Measurements from ENCODE around the gene CSNK2A1.
"Not testable (repeated sequence)": the region's sequence is repeated elsewhere in the genome, so short reads cannot be mapped to it uniquely, and the experiment has no call there.

CSNK2A1 gene

DNA sequence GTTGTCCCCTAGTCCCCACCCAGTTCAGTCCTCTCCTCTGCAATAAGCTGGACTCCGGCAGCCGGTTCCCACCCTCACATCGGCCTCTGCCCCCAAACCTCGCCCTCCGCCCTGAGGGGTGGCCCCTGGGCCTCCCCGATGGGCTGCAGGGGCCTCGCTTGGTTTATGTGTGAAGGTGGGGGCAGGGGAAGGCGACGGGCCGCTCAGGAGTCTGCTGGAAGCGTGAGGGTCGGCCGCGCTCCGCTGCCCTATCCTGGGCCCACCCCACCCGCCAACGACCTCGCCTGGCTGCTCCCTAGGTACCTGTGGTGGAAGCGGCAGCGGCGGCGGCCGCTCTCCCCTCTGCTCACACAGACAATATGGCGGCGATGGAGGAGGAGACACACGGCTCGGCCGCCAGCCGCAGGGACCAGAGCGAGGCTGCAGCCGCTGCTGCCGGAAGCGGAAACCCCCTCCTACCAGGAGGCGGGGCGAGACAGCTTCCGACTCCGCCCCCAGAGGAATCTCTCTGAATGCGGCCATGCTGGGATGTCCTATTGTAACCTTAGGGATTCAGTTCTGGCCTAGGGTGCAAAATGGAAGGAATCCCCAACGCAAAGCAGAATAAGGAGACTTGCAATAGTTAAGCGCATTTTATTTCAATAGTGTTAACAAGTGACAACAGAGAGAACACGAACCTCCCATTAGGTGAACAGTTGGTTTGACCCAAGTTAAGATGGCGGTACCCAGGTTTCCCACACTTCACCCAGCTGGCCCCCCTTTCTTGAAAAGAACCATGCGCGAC lies at the start of gene CSNK2A1:
Gene CSNK2A1, minus strand, starts transcription at position 422 of the 784 bp plus-strand sequence. CDS start 35,239 bp downstream, outside the sequence.
- DNase-seq: peak; percentile 55

DNA sequence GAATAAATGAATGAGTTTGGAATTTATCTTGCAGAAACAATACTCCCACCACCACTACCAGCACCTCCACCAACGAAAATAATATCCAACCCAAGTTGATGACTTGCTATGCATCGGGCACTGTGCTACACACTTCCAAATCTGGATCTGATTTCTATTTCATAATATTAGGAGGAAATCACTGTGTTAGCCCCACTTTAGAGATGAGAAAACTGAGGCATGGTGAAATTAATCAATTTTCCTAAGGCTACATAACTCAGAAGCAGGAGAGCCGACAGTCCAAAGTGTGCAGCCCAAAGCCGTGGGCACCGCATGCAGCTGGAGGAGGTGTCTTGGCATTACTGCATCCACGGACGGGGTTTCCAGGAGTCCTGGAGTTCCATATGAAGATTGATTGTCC lies 48.9 kb upstream of the CSNK2A1 start:
- no peak for DNase-seq

DNA sequence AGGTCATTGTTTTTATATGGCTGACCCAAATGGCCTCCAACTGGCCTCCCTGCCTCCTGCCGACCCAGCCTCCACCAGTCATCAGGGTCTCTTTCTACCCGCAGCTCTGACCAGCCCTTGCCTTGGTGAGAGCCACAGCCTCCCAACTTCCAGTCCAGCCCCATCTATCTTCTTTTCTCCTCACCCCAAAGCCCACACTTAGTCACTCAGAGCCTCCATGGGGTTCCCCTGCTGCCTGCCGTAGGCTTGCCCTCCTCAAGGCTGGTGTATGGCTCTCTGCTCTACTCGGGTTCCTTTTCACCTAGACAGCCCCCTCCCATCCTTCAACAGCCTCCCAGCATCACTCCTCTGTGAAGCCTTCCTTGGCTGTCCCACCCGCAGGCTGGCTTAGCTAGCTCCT lies 48.4 kb upstream of the CSNK2A1 start:
- no peak for DNase-seq

GRCh38 chr20:588932-589672 lies 45.5 kb upstream of the CSNK2A1 start:
- no peak for DNase-seq

- no peak for DNase-seq
Measured at GRCh38 chr20:588476-588875, 44.9 kb upstream of the CSNK2A1 start.

DNA sequence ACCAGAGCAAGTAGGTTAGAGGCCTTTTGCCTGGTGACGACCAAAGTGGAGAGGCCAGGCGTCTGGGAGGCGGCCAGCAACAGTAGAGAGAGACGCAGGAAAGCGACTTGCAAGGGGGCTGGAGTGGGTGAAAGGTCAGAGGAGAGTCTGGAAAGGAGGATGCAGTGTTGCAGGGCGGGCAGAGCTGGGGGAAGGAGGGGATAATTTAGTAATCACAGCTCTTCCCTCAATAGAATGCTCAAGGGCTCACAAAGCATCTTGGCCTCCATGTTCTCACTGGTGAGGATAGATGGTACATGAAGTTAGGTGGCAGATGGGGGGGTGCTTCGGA lies 41.3 kb upstream of the CSNK2A1 start:
- DNase-seq: no peak

DNA sequence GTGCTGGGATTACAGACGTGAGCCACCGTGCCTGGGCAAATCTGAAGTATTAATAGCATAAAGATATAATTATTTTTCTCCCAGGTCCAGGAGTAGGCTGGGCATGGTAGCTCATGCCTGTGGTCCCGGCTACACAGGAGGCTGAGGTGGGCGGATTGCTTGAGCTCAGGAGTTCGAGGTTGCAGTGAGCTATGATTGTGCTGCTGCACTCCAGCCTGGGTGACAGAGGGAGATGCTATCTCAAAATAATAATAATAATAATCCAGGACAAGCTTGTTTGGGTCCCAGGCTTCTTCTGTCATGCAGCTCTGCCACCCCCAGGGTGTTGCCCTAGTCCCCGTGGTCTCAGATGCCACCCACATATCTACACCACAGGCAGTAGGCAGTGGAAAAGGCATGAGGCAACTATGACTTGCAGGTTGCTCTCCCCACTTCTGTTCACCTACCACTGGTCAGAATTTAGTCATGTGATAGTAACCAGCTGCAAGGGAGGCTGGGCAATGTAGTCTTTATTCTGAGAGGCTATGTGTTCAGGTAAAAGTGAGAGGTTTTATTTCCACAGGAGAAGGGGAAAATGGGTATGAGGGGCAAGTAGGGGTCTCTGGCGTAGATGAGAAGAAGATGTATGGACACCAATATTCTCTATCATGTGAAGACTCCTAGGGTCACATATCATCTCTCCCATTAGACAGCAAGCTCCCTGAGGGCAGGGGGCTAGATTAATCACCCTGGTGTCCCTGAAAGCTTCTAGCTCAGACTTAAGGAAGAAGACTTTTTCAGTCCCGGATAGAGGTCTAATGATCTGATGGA lies 40.8 kb upstream of the CSNK2A1 start:
- DNase-seq: no peak

GRCh38 chr20:582204-582603 lies 38.6 kb upstream of the CSNK2A1 start:
- DNase-seq: no peak

DNA sequence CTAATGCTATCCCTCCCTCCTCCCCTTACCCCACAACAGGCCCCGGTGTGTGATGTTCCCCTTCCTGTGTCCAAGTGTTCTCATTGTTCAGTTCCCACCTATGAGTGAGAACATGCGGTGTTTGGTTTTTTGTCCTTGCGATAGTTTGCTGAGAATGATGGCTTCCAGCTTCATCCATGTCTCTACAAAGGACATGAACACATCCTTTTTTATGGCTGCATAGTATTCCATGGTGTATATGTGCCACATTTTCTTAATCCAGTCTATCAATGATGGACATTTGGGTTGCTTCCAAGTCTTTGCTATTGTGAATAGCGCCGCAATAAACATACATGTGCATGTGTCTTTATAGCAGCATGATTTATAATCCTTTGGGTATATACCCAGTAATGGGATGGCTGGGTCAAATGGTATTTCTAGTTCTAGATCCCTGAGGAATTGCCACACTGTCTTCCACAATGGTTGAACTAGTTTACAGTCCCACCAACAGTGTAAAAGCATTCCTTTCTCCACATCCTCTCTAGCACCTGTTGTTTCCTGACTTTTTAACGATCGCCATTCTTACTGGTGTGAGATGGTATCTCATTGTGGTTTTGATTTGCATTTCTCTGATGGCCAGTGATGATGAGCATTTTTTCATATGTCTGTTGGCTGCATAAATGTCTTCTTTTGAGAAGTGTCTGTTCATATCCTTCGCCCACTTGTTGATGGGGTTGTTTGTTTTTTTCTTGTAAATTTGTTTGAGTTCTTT lies 35.5 kb upstream of the CSNK2A1 start:
- not testable (repeated sequence) for DNase-seq

DNA sequence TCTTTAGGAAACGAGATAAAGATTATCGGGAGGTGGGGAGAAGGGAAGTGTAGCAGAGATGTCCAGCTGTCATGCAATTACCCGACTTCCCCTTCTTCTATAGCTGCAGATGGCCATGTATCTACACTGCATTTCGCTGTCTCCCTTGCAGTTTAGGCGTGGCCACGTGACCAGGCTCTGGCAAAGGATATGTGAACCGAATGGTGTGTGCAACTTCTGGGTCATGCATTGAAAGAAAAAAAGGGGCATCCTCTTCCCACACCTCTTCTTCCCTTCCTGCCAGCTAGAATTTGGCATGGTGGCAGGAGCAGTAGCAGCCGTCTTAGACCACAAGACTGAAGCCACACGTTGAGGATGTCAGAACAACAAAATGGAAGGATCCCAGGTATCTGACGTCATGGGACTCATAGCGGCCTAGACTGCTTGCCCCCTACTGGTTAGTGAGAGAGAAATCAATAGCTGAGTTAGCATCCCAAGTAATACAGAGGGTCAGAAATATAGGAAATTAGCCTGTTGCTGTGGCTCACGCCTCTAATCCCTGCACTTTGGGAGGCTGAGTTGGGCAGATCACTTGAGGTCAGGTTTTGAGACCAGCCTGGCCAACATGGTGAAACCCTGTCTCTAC lies 33.7 kb upstream of the CSNK2A1 start:
- DNase-seq: no peak

DNA sequence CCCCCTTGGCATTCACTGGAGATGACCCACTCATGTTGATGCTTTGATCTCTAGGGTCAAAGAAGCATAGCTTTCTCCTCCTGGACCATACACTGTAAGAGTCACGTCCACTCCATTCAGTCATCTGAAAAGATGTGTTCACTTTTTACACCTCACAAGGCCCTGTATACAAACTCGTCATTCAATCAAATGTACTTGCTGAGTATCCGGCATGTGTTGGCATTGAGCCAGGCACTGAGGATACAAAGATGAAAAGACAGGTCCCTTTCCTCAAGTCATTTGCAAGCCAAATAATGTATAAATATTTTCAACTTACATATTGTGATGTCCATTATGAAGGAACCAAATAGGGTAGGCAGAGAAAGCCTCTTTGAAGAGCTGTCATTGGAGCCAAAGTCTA lies 32.6 kb upstream of the CSNK2A1 start:
- no peak for DNase-seq

DNA sequence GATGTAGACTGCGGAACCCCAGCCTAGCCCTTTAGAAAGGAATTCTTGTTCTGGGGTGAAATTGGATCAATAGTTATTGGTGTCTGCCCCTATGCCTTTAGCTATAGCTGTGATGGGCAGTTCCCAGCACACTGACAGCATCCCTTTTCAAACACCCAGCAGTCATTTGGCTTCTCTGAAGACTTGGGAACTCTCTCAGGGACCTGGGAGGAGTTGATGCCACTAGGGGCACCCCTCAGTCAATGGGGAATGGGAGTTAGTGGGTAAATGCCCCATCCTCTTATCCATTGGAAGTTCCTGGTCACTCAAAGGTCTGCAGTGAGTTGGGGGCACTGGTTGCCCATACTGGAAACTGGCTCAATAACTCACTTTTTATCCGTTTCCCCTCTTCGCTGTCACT lies 31.6 kb upstream of the CSNK2A1 start:
- no peak for DNase-seq

DNA sequence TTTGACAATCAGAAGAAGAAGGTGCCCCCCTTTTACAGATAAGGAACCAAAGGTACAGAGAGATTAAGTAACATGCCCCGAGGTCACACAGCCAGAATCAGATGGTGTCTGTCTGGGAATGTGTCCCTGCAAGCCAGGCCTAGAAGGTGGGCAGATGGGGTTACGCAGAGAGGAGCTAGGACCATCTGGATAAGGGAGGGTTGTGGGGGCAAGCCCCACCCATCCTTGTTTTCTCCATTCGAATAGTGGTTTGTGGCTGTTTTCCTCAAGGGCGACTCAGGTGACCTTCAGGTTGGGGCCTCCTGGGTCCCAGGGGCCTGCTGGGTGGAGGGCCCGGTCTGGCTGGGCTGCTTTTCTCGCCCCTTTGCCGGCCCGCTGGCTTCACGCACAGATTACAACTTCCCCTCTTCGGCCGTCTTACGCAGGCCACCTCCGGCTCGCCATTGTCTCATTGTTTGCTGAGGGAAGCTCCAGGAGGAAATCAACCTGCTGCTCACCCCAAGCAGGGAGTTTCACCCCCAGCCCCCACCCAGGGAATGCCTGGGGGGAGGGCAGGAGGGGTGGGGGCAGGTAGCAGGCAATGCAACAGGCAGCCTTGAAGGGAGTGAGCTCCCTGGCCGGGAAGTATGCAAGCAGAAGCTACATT lies 30.8 kb upstream of the CSNK2A1 start:
- no peak for DNase-seq

- no peak for DNase-seq
Measured at GRCh38 chr20:573414-574296, 30.1 kb upstream of the CSNK2A1 start.

DNA sequence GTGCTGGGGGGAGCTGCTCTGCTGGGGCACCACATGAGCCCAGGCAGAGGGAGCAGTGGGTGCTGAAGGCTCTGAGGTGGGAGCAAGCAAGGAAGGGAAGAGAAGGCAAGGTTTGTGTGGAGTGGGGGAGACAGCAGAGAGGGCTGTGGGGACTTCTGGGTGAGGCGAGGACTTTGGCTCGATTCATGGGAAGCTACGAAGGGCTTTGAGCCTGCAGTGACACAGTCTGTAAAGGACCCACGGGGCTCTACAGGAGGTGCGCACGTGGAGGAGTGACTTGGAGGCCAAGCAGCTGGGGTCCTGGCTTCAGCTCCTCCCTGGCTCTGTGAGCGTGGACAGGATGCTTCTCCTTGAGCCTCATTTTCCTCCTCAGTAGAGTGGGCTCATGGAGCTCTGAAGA lies 29.1 kb upstream of the CSNK2A1 start:
- DNase-seq: no peak

GRCh38 chr20:571754-572441 lies 28.3 kb upstream of the CSNK2A1 start:
- DNase-seq: no peak

- no peak for DNase-seq
Measured at GRCh38 chr20:568673-569415, 25.3 kb upstream of the CSNK2A1 start.

DNA sequence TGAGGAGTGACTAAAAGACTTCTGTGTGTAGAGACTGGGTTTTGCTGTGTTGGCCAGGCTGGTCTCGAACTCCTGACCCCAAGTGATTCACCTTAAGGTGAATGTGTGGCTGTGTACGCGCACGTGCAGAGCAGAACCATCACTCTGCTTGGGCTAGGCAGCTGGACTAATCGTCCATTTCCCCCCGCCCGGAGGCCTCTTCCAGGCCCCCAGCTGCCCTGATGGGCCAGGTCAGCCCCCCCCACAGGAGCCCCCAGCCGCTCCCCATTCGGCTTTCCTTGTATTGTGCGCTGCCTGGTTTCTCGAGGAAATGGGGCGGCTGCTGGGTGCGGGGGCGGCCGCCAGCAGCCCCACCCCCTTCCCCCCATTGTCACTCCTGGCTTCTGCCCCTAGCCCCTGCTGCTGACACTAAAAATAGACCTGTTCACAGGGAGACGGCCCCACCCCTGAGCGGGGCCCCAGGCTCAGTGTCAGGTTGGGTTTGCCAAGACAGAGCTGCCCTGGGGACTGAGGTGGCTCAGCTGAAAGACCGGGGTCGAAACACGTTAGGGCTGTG lies 24.6 kb upstream of the CSNK2A1 start:
- DNase-seq: no peak

GRCh38 chr20:564192-564591 lies 20.6 kb upstream of the CSNK2A1 start:
- DNase-seq: no peak

Measured in cortex of kidney (tissue), 1 donor.